ENCODE data around the gene ABTB2. TPM values are rescaled to one million over a fixed set of nuclear protein-coding genes. Genes with fewer than 3 reads are reported as not detected.

The ABTB2 gene
- total RNA-seq, 1 experiment from 2014 or later, result 5.5 TPM

GRCh38 chr11:34219941-34220370 lies 137.9 kb downstream of the ABTB2 start:
- Mint-ChIP-seq H3K27ac (no peak overlapping the region), H3K4me3 (no peak overlapping the region), H3K27me3 (ENCODE audit: low read depth) (no peaks in the 10 kb centered on the region), H3K9me3 (no peaks in the 10 kb centered on the region), H3K4me1 (peaks cover 16 to 20% of the 10 kb centered on the region in 2 experiments), H3K36me3 (ENCODE audit: insufficient read depth in 1 of 3, low read depth in 3 of 3) (no peaks in the 10 kb centered on the region)
- Histone ChIP-seq H3K27ac (ENCODE audit: insufficient read length, low read depth, low read length) (no peak overlapping the region), H3K27me3 (ENCODE audit: insufficient read depth, low read length) (no peaks in the 10 kb centered on the region), H3K4me1 (ENCODE audit: insufficient read depth, low read length) (no peaks in the 10 kb centered on the region; the same call in 1 of the 2 replicates), H2BK20ac (ENCODE audit: low read depth, low read length, poor library complexity, severe bottlenecking) (no peak overlapping the region), H2BK5ac (ENCODE audit: insufficient read length, low read length) (no peak overlapping the region), H4K8ac (replicated peaks; ENCODE audit: insufficient read length, low read depth, low read length) (no peak overlapping the region), H2BK15ac (ENCODE audit: low read depth, low read length) (no peak overlapping the region), H3K14ac (ENCODE audit: insufficient read depth, low read length) (no peak overlapping the region), H3K4ac (ENCODE audit: low read depth, low read length) (no peak overlapping the region), H3K79me2 (ENCODE audit: insufficient read depth, low read length) (no peaks in the 10 kb centered on the region), H2AFZ (ENCODE audit: low read length) (no peak overlapping the region), H2BK120ac (ENCODE audit: low read depth, low read length, poor library complexity, severe bottlenecking) (no peak overlapping the region), H3K9ac (ENCODE audit: extremely low read depth, insufficient read length, low read length) (no peak overlapping the region), H4K91ac (ENCODE audit: insufficient read length, low read depth, low read length) (no peak overlapping the region), H2BK12ac (ENCODE audit: insufficient read length, low read depth, low read length) (no peak overlapping the region), H3T11ph (ENCODE audit: low read length) (no peak overlapping the region), H4K20me1 (ENCODE audit: control insufficient read depth, insufficient read depth, insufficient read length) (no peaks in the 10 kb centered on the region), H3K18ac (ENCODE audit: insufficient read length, low read depth, low read length) (no peak overlapping the region), H3K4me2 (ENCODE audit: insufficient read depth, insufficient read length, low read length) (no peak overlapping the region), H3K23me2 (ENCODE audit: insufficient read length, low read depth, low read length, poor library complexity, severe bottlenecking) (no peaks in the 10 kb centered on the region), H2AK5ac (ENCODE audit: insufficient read length, low read length) (no peak overlapping the region), H3K23ac (ENCODE audit: insufficient read length, low read depth, low read length) (no peak overlapping the region), H3K56ac (ENCODE audit: insufficient read length, low read depth, low read length) (no peak overlapping the region), H3K79me1 (ENCODE audit: insufficient read depth, low read depth, low read length, poor library complexity, severe bottlenecking) (no peaks in the 10 kb centered on the region), H4K5ac (ENCODE audit: insufficient read length, low read depth, low read length) (no peak overlapping the region), H3K9me3 (ENCODE audit: control insufficient read depth, low read depth, low read length) (no peaks in the 10 kb centered on the region)
- no peak for TF ChIP-seq CTCF (conservative IDR thresholded peaks at IDR 0.05)
- no peak for DNase-seq
- WGBS (ENCODE audit: extremely low coverage, insufficient read length, low lambda C conversion rate), result no CpG with 5 or more reads among the region's 5 CpGs
